ENCODE data around the gene CD99L2.

CD99L2 gene, protein sequence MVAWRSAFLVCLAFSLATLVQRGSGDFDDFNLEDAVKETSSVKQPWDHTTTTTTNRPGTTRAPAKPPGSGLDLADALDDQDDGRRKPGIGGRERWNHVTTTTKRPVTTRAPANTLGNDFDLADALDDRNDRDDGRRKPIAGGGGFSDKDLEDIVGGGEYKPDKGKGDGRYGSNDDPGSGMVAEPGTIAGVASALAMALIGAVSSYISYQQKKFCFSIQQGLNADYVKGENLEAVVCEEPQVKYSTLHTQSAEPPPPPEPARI

GRCh38 chrX:150898343-150899190, at the start of gene CD99L2:
TSS of gene CD99L2 (minus strand) at chrX:150898668. CDS start at chrX:150898588, 80 bp downstream.
- TF ChIP-seq ZFP3 (CRISPR knock-in tag; IDR thresholded peaks at IDR 0.05) (no peak), RARB (CRISPR knock-in tag; IDR thresholded peaks at IDR 0.05) (no peak), ZNF565 (CRISPR knock-in tag; conservative IDR thresholded peaks at IDR 0.05; ENCODE audit: low read depth) (no peak), SNAI2 (CRISPR knock-in tag; IDR thresholded peaks at IDR 0.05) (no peak), CSRNP3 (CRISPR knock-in tag; IDR thresholded peaks at IDR 0.05) (no peak), ZNF8 (CRISPR knock-in tag; IDR thresholded peaks at IDR 0.05) (no peak), OSR1 (CRISPR knock-in tag; IDR thresholded peaks at IDR 0.05) (no peak), ZC3H10 (CRISPR knock-in tag; IDR thresholded peaks at IDR 0.05) (no peak), TOX (CRISPR knock-in tag; IDR thresholded peaks at IDR 0.05; ENCODE audit: borderline replicate concordance) (no peak), GLIS3 (CRISPR knock-in tag; IDR thresholded peaks at IDR 0.05) (no peak), ZNF70 (CRISPR knock-in tag; IDR thresholded peaks at IDR 0.05) (no peak), TCF4 (CRISPR knock-in tag; IDR thresholded peaks at IDR 0.05; ENCODE audit: borderline replicate concordance) (no peak), CSDC2 (CRISPR knock-in tag; IDR thresholded peaks at IDR 0.05) (no peak), ISL1 (CRISPR knock-in tag; IDR thresholded peaks at IDR 0.05) (no peak)
- TF ChIP-seq, protein P1, sequence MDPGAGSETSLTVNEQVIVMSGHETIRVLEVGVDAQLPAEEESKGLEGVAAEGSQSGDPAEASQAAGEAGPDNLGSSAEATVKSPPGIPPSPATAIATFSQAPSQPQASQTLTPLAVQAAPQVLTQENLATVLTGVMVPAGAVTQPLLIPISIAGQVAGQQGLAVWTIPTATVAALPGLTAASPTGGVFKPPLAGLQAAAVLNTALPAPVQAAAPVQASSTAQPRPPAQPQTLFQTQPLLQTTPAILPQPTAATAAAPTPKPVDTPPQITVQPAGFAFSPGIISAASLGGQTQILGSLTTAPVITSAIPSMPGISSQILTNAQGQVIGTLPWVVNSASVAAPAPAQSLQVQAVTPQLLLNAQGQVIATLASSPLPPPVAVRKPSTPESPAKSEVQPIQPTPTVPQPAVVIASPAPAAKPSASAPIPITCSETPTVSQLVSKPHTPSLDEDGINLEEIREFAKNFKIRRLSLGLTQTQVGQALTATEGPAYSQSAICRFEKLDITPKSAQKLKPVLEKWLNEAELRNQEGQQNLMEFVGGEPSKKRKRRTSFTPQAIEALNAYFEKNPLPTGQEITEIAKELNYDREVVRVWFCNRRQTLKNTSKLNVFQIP (CRISPR knock-in tag; IDR thresholded peaks at IDR 0.05; ENCODE audit: borderline replicate concordance, low read depth), result no peak
- peak; percentile 96 for ATAC-seq

DNA sequence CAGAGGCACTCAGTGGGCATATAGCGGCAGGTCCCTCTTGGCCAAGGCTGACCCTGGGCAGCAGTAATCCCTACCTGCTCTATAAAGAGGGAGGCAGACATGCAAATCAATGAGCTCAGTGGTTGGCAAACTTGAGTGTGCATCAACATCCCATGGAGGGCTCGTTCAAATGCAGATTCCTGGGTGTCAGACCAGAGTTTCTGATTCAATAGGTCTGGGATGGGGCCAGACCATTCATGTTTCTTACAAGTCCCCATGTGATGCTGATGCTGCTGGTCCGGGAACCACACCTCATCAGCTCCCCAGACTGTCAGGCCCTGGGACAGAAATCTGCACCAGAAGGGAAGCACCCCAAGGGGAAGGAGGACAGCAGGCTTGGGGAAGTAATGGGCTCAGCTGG, 45.8 kb upstream of the CD99L2 start:
- ATAC-seq, result no peak
- no peak for TF ChIP-seq TCF4 (CRISPR knock-in tag; IDR thresholded peaks at IDR 0.05; ENCODE audit: borderline replicate concordance)

GRCh38 chrX:150942942-150943594, 44.6 kb upstream of the CD99L2 start:
- TF ChIP-seq GLIS3 (CRISPR knock-in tag; IDR thresholded peaks at IDR 0.05) (no peak), PPARA (CRISPR knock-in tag; IDR thresholded peaks at IDR 0.05; ENCODE audit: borderline replicate concordance) (no peak)
- no peak for ATAC-seq

GRCh38 chrX:150941580-150941979, 43.1 kb upstream of the CD99L2 start:
- TF ChIP-seq, protein P1 (CRISPR knock-in tag; IDR thresholded peaks at IDR 0.05; ENCODE audit: borderline replicate concordance, low read depth), result no peak
- no peak for TF ChIP-seq CSDC2 (CRISPR knock-in tag; IDR thresholded peaks at IDR 0.05)
- TF ChIP-seq, protein P2, sequence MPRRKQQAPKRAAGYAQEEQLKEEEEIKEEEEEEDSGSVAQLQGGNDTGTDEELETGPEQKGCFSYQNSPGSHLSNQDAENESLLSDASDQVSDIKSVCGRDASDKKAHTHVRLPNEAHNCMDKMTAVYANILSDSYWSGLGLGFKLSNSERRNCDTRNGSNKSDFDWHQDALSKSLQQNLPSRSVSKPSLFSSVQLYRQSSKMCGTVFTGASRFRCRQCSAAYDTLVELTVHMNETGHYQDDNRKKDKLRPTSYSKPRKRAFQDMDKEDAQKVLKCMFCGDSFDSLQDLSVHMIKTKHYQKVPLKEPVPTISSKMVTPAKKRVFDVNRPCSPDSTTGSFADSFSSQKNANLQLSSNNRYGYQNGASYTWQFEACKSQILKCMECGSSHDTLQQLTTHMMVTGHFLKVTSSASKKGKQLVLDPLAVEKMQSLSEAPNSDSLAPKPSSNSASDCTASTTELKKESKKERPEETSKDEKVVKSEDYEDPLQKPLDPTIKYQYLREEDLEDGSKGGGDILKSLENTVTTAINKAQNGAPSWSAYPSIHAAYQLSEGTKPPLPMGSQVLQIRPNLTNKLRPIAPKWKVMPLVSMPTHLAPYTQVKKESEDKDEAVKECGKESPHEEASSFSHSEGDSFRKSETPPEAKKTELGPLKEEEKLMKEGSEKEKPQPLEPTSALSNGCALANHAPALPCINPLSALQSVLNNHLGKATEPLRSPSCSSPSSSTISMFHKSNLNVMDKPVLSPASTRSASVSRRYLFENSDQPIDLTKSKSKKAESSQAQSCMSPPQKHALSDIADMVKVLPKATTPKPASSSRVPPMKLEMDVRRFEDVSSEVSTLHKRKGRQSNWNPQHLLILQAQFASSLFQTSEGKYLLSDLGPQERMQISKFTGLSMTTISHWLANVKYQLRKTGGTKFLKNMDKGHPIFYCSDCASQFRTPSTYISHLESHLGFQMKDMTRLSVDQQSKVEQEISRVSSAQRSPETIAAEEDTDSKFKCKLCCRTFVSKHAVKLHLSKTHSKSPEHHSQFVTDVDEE (CRISPR knock-in tag; IDR thresholded peaks at IDR 0.05), result no peak
- TF ChIP-seq CSRNP3 (CRISPR knock-in tag; IDR thresholded peaks at IDR 0.05), result no peak
- TF ChIP-seq TCF4 (CRISPR knock-in tag; IDR thresholded peaks at IDR 0.05; ENCODE audit: borderline replicate concordance), result no peak
- no peak for TF ChIP-seq ZC3H10 (CRISPR knock-in tag; IDR thresholded peaks at IDR 0.05)
- no peak for TF ChIP-seq ZNF565 (CRISPR knock-in tag; conservative IDR thresholded peaks at IDR 0.05; ENCODE audit: low read depth)
- no peak for TF ChIP-seq ARNTL (CRISPR knock-in tag; IDR thresholded peaks at IDR 0.05; ENCODE audit: borderline replicate concordance, low read depth)
- TF ChIP-seq ISL1 (CRISPR knock-in tag; IDR thresholded peaks at IDR 0.05), result no peak
- no peak for TF ChIP-seq RARB (CRISPR knock-in tag; IDR thresholded peaks at IDR 0.05)
- TF ChIP-seq ESRRG (CRISPR knock-in tag; IDR thresholded peaks at IDR 0.05), result no peak
- no peak for TF ChIP-seq OSR1 (CRISPR knock-in tag; IDR thresholded peaks at IDR 0.05)
- TF ChIP-seq ZNF70 (CRISPR knock-in tag; IDR thresholded peaks at IDR 0.05), result no peak
- TF ChIP-seq GLIS3 (CRISPR knock-in tag; IDR thresholded peaks at IDR 0.05), result no peak
- ATAC-seq, result no peak
